ENCODE data around the gene GJD4.

DNA sequence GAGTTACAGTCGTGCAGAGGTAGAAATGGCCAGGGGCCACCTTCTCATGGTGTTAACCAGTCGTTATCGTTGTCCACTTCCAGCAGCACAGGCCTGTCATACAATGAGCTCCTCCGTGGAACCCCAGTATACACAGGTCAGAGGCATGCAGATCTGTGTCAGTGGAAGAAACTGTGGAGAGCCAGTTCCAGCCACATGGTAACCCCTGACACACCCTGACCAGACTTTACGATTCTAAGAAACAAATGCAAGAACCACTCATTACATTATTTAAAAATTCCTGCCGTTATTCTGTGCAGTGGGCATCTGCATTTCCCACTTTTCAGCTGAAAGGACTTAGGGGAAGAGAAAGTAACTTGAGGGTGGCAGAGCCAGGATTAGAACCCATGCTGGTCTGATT, 23.5 kb upstream of the GJD4 start:
- TF ChIP-seq, protein P1, sequence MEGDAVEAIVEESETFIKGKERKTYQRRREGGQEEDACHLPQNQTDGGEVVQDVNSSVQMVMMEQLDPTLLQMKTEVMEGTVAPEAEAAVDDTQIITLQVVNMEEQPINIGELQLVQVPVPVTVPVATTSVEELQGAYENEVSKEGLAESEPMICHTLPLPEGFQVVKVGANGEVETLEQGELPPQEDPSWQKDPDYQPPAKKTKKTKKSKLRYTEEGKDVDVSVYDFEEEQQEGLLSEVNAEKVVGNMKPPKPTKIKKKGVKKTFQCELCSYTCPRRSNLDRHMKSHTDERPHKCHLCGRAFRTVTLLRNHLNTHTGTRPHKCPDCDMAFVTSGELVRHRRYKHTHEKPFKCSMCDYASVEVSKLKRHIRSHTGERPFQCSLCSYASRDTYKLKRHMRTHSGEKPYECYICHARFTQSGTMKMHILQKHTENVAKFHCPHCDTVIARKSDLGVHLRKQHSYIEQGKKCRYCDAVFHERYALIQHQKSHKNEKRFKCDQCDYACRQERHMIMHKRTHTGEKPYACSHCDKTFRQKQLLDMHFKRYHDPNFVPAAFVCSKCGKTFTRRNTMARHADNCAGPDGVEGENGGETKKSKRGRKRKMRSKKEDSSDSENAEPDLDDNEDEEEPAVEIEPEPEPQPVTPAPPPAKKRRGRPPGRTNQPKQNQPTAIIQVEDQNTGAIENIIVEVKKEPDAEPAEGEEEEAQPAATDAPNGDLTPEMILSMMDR (IDR thresholded peaks at IDR 0.05): no peak
- no peak for TF ChIP-seq POLR2AphosphoS5 (IDR thresholded peaks at IDR 0.05)
